Measurements from ENCODE around the gene SLC35A5. TPM values are rescaled to one million over a fixed set of nuclear protein-coding genes. Genes with fewer than 3 reads are reported as not detected.

SLC35A5 gene
- total RNA-seq, 2 donors from 2014 or later, result 9.6 to 12.2 TPM

DNA sequence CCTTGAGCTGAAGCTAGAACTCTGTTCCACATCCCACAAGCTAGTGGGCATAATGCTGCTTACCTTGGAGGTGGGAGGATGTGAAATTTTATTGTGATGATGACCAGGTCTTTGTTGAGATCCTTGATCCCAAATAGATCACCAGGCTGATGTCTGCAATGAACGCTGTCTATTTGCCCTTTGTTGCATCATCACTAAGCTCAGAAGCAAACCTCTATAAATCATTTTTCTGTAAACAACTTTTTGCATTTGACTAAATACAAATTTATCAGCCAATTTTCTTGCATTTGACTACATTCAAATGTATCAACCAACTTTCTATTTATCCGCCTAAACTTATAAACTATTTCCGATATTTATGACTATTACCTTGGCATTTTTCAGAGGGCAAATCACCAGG, 69.4 kb downstream of the SLC35A5 start:
- ATAC-seq (no peak), DNase-seq (no peak)
- Histone ChIP-seq H3K27ac (no peak overlapping the region), H3K4me3 (no peak overlapping the region), H3K27me3 (no peaks in the 10 kb centered on the region), H3K36me3 (replicated peaks in 1 of 2; ENCODE audit: insufficient read depth in 1 of 2, low read depth in 2 of 2) (no peaks in the 10 kb centered on the region), H3K4me1 (no peaks in the 10 kb centered on the region), H3K9me3 (no peaks in the 10 kb centered on the region)
- TF ChIP-seq, protein P1, sequence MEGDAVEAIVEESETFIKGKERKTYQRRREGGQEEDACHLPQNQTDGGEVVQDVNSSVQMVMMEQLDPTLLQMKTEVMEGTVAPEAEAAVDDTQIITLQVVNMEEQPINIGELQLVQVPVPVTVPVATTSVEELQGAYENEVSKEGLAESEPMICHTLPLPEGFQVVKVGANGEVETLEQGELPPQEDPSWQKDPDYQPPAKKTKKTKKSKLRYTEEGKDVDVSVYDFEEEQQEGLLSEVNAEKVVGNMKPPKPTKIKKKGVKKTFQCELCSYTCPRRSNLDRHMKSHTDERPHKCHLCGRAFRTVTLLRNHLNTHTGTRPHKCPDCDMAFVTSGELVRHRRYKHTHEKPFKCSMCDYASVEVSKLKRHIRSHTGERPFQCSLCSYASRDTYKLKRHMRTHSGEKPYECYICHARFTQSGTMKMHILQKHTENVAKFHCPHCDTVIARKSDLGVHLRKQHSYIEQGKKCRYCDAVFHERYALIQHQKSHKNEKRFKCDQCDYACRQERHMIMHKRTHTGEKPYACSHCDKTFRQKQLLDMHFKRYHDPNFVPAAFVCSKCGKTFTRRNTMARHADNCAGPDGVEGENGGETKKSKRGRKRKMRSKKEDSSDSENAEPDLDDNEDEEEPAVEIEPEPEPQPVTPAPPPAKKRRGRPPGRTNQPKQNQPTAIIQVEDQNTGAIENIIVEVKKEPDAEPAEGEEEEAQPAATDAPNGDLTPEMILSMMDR (IDR thresholded peaks at IDR 0.05), result no peak
- no peak for TF ChIP-seq POLR2A (IDR thresholded peaks at IDR 0.05)
- intact Hi-C loops (cut with DNase I), result no loop called here
- WGBS, 2 donors, result 82 to 86% methylated on average over 3 of the region's 3 CpGs

DNA sequence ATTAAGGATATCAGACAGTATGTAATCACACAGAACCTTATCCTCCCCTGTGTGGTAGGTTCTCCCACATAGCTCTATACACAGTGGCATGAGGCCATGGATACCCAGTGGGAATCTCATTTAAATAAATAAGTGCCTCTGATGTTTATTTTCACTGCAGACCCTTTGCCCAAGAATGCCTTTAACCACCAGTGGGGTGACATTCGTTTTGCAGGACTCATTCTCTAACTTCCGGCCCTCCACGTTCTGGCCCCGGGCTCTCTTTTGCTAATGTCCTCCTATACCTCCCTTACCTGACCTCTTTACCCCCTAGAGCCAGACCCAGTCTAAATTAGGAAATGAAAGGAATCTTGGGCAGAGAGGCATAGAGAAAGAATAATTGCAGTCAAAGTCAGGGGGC, 70.8 kb downstream of the SLC35A5 start:
- Histone ChIP-seq H3K27me3 (no peaks in the 10 kb centered on the region), H3K4me3 (no peak overlapping the region), H3K27ac (no peak overlapping the region), H3K9me3 (no peaks in the 10 kb centered on the region), H3K36me3 (replicated peaks in 1 of 2; ENCODE audit: insufficient read depth in 1 of 2, low read depth in 2 of 2) (no peaks in the 10 kb centered on the region), H3K4me1 (no peaks in the 10 kb centered on the region)
- TF ChIP-seq POLR2A (IDR thresholded peaks at IDR 0.05), result no peak
- TF ChIP-seq, protein P1 (IDR thresholded peaks at IDR 0.05), result no peak
- intact Hi-C loops (cut with DNase I), result no loop called here
- ATAC-seq, result no peak
- 37 to 40% methylated on average over 4 of the region's 4 CpGs for WGBS, 2 donors
- no peak for DNase-seq

DNA sequence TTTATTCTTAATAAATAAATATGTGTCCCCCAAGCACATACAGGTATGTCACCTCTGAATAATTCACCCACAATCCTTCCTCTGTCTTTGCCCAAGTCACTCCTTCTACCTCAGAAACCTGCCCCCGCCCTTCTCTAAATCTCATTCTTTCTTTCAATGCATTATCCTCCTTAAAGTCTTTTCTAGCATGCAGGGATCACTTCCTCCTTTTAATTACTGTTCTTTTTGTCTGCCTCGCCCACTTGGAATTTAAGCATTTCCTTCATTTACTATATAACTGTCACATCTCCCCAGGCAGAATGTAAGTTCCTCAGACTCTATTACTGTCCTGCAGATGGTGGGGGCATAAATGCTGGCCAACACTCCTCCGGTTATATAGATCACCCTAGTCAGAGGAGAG, 71.3 kb downstream of the SLC35A5 start:
- Histone ChIP-seq H3K4me1 (no peaks in the 10 kb centered on the region), H3K4me3 (no peak overlapping the region), H3K36me3 (replicated peaks in 1 of 2; ENCODE audit: insufficient read depth in 1 of 2, low read depth in 2 of 2) (no peaks in the 10 kb centered on the region), H3K9me3 (no peaks in the 10 kb centered on the region), H3K27ac (no peak overlapping the region), H3K27me3 (no peaks in the 10 kb centered on the region)
- ATAC-seq, result no peak
- WGBS, 2 donors, result 46 to 55% methylated on average over 3 of the region's 3 CpGs
- intact Hi-C loops (cut with DNase I), result no loop called here
- no peak for DNase-seq
- TF ChIP-seq, protein P1 (IDR thresholded peaks at IDR 0.05), result no peak
- no peak for TF ChIP-seq POLR2A (IDR thresholded peaks at IDR 0.05)

DNA sequence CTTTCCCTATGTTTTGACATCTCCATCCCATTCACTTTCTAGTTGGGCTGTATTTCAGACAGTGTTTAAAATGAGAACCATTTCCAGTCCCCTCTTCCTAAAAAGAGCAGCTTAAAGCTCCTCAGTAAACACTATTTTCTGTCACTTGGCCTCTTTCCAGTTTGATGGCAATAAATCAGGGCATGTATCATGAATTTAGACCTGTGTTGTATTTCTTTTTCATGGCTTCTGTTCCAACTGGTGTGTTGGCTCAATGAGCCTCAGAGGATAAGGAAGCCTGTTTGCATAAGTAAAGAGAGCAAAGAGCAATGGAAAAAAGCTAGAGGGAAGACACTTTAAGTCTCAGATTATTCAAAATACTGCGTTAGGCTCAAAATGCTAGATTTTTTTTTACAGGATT, 71.9 kb downstream of the SLC35A5 start:
- no peaks in the 10 kb centered on the region for H3K4me1 ChIP-seq
- DNase-seq (no peak), ATAC-seq (no peak)
- H3K27ac ChIP-seq, result no peak overlapping the region
- TF ChIP-seq POLR2A (IDR thresholded peaks at IDR 0.05), result no peak
- TF ChIP-seq, protein P1 (IDR thresholded peaks at IDR 0.05), result no peak
- intact Hi-C loops (cut with DNase I), result no loop called here
- H3K4me3 ChIP-seq, result no peak overlapping the region
- no peaks in the 10 kb centered on the region for H3K9me3 ChIP-seq
- no peaks in the 10 kb centered on the region for H3K36me3 ChIP-seq (replicated peaks in 1 of 2; ENCODE audit: insufficient read depth in 1 of 2, low read depth in 2 of 2)
- 35 to 45% methylated on average over 1 of the region's 1 CpG for WGBS, 2 donors
- no peaks in the 10 kb centered on the region for H3K27me3 ChIP-seq

DNA sequence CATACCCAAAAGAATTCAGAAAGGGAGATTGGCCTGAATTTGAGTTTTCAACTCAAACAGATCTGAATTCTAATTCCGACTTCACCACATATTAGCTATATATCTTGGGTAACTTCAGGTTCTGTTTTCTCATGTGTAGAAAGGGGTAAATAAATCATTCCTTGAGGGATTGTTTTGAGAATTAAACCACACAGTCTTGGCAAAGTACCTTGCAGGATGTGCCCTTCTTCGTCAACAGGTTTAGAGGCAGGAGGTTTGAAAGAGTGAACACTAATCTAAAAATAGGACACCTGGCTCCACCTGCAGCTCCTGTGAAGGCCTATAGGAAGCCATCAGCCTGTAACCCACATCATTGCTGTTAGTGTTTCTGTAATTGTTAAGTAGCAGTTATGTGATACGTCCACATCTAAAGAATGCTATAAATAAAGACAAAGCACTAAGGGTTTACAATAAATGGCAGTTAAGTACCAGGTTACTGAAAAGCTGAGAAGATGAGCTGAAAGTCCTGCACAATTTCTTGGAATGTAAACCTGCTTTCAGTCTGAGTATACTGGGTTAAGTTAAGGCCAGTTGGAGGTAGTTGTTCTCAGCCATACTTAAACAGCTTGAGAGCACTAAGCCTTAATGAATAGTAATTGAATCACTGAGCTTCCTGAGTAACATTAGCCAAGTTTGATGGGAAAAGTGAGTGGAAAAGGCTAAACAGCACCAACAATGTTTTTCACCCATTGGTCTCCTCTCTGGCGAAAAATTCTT, 73.1 kb downstream of the SLC35A5 start:
- no peaks in the 10 kb centered on the region for H3K9me3 ChIP-seq
- H3K4me1 ChIP-seq, result no peaks in the 10 kb centered on the region
- H3K4me3 ChIP-seq, result no peak overlapping the region
- no peaks in the 10 kb centered on the region for H3K27me3 ChIP-seq
- ATAC-seq, result no peak
- 76 to 79% methylated on average over 4 of the region's 4 CpGs for WGBS, 2 donors
- DNase-seq, result no peak
- TF ChIP-seq POLR2A (IDR thresholded peaks at IDR 0.05), result no peak
- H3K27ac ChIP-seq, result peak overlapping the region in 1 of 4 donors; percentile 43
- no peaks in the 10 kb centered on the region for H3K36me3 ChIP-seq (replicated peaks in 1 of 2; ENCODE audit: insufficient read depth in 1 of 2, low read depth in 2 of 2)
- intact Hi-C loops (cut with DNase I), result no loop called here

Other genes with a start within 250 kb of the SLC35A5 start
- 1 to 10 TPM; 2.0 to 2.6 TPM for gene CD200, start 228.9 kb upstream of the SLC35A5 start, total RNA-seq
- not detected for gene BTLA, start 62.6 kb upstream of the SLC35A5 start, total RNA-seq
- 10 to 100 TPM; 27.8 to 41.2 TPM for gene ATG3, start 83 bp upstream of the SLC35A5 start, total RNA-seq
- gene CCDC80, start 79.1 kb downstream of the SLC35A5 start, total RNA-seq, result 10 to 100 TPM; 17.4 to 25.1 TPM